Parathyroid adenoma (tissue), 2 donors: Measurements from ENCODE around the gene FANCD2.
"Not testable (repeated sequence)": the region's sequence is repeated elsewhere in the genome, so short reads cannot be mapped to it uniquely, and the experiment has no call there.

ENCODE experiments used
- H2AFZ ChIP-seq: fragments of 300-600 bp; sonication (generic); one replicate; pipeline ENCODE4 v1.7.0; 2017; ENCODE audit warnings: antibody characterized with exemption, mild to moderate bottlenecking
- H3K27ac ChIP-seq: fragments of 300-600 bp; sonication (generic); one replicate; pipeline ENCODE4 v1.7.0; 2017
- H3K27me3 ChIP-seq: fragments of 300-600 bp; sonication (generic); one replicate; pipeline ENCODE4 v1.7.0; 2017; ENCODE audit warnings: low read length; ENCODE audit not compliant: control insufficient read depth, insufficient read depth
- H3K36me3 ChIP-seq: fragments of 300-600 bp; sonication (generic); one replicate; pipeline ENCODE4 v1.7.0; 2017; ENCODE audit warnings: low read length; ENCODE audit not compliant: control insufficient read depth, insufficient read depth
- H3K4me1 ChIP-seq: fragments of 300-600 bp; sonication (generic); one replicate; pipeline ENCODE4 v1.7.0; 2017; ENCODE audit warnings: control low read depth
- H3K4me2 ChIP-seq: fragments of 300-600 bp; sonication (generic); one replicate; pipeline ENCODE4 v1.7.0; 2017; ENCODE audit warnings: low read length
- H3K4me3 ChIP-seq: fragments of 300-600 bp; sonication (generic); one replicate; pipeline ENCODE4 v1.7.0; 2017; ENCODE audit warnings: low read depth, low read length
- H3K79me2 ChIP-seq: fragments of 300-600 bp; sonication (generic); one replicate; pipeline ENCODE4 v1.7.0; 2017; ENCODE audit warnings: control low read depth
- H3K9ac ChIP-seq: fragments of 300-600 bp; sonication (generic); one replicate; pipeline ENCODE4 v1.7.0; 2017; ENCODE audit warnings: mild to moderate bottlenecking
- H3K9me3 ChIP-seq: fragments of 300-600 bp; sonication (generic); one replicate; pipeline ENCODE4 v1.7.0; 2017; ENCODE audit warnings: low read length; ENCODE audit not compliant: control insufficient read depth
- CTCF ChIP-seq: fragments of 300-600 bp; sonication (generic); IDR thresholded peaks from one replicate; pipeline ENCODE4 v1.7.0; 2017; ENCODE audit warnings: antibody characterized with exemption, mild to moderate bottlenecking
- donor health status: primary hyperparathyroidism.

The FANCD2 gene

DNA sequence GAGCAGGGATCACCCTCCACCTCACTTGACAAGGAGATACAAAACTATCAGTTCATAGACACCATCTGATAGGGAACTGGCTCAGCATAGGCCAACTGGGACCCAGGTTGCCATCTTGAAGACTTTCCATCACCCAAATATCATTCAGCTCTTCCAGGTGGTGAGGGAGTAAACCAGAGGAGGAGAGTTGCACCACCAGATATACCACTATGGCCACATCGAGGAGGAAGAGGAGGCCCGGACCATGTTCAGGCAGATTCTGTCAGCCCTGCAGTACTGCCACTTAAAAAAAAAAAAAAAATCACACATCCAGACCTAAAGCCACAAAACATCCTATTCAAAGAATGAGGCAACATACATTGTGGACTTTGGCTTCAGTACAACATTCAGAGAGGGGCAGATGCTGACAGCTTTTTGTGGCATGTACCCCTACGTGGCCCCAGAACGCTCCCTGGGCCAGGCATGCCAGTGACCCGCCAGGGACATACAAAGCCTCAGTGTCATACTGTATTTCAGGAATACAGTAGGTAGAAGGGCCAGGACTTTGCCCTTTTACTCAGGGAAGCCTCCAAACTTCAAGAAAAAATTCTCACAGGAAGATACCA, 21.2 kb upstream of the FANCD2 start:
- Histone ChIP-seq H3K4me1 (peaks cover 4% of the 10 kb centered on the region), H3K4me3 (no peak overlapping the region), H2AFZ (no peak overlapping the region), H3K27ac (no peak overlapping the region), H3K79me2 (no peaks in the 10 kb centered on the region), H3K36me3 (no peaks in the 10 kb centered on the region), H3K9me3 (no peaks in the 10 kb centered on the region), H3K27me3 (no peaks in the 10 kb centered on the region), H3K4me2 (no peak overlapping the region), H3K9ac (no peak overlapping the region)
- TF ChIP-seq CTCF, result no peak

- Histone ChIP-seq H3K36me3 (no peaks in the 10 kb centered on the region), H3K4me1 (peaks cover 8% of the 10 kb centered on the region), H3K79me2 (no peaks in the 10 kb centered on the region), H3K4me3 (no peak overlapping the region), H3K27me3 (no peaks in the 10 kb centered on the region), H2AFZ (no peak overlapping the region), H3K9me3 (no peaks in the 10 kb centered on the region), H3K4me2 (no peak overlapping the region), H3K9ac (no peak overlapping the region), H3K27ac (no peak overlapping the region)
- no peak for TF ChIP-seq CTCF
Measured at GRCh38 chr3:10006048-10006761, 20.0 kb upstream of the FANCD2 start.

DNA sequence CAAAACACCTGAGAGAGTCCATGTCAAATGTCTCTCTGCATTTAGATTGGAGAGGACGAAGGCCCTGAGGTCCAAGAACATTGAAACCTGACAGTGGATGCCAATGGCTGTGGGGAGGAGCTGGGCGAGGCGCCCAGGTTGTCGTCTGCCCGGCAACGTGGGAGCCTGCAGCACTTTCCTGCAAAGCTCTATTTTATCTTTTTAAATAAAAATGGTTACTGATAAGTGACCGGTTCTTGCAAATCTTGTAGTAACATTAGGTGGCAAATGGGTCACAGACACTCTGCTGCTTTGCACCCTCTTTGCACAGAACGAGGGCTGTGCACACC, 19.5 kb upstream of the FANCD2 start:
- Histone ChIP-seq H3K4me2 (no peak overlapping the region), H3K9ac (no peak overlapping the region), H3K9me3 (no peaks in the 10 kb centered on the region), H3K27me3 (no peaks in the 10 kb centered on the region), H3K27ac (no peak overlapping the region), H3K4me3 (no peak overlapping the region), H2AFZ (no peak overlapping the region), H3K79me2 (no peaks in the 10 kb centered on the region), H3K36me3 (no peaks in the 10 kb centered on the region), H3K4me1 (peaks cover 10% of the 10 kb centered on the region)
- TF ChIP-seq CTCF, result no peak

DNA sequence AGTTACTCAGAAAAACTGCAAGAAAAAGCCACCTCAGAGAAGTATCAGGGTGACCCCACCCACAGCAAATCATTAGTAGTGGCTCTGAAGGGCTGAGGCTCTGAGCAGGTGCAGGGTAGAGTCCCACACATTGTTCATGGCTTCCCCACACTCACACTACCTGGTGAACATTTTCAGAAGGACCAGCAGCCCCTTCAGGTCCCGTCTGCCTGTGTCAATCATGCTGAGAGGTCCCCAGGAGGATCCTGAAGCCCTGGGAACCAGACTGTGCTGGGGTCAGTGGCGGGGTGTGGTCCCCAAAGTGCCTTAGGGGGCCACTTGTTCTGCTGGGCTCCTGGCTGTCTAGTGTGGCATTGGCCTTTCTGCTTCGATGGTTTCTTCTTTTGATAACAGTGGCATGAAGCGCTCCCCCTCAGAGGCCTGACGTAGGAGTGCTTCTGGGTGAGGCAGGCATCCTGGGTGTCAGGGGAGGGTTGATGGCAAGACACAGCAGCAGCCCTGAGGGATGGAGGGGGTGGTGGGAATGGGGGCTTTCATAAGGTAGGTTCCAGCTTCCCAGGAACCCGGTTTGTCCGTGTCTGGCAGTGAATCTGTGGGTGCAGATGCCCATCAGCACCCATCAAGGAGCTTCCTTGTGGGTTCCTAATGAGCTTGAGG, 19.0 kb upstream of the FANCD2 start:
- H3K9ac ChIP-seq, result no peak overlapping the region
- H3K4me2 ChIP-seq, result no peak overlapping the region
- no peaks in the 10 kb centered on the region for H3K79me2 ChIP-seq
- peaks cover 10% of the 10 kb centered on the region for H3K4me1 ChIP-seq
- TF ChIP-seq CTCF, result no peak
- H3K9me3 ChIP-seq, result no peaks in the 10 kb centered on the region
- no peaks in the 10 kb centered on the region for H3K27me3 ChIP-seq
- H2AFZ ChIP-seq, result no peak overlapping the region
- no peaks in the 10 kb centered on the region for H3K36me3 ChIP-seq
- no peak overlapping the region for H3K27ac ChIP-seq
- no peak overlapping the region for H3K4me3 ChIP-seq

- not testable (repeated sequence) for H3K9ac ChIP-seq, H2AFZ ChIP-seq, H3K4me3 ChIP-seq, H3K4me2 ChIP-seq, H3K9me3 ChIP-seq, H3K27ac ChIP-seq, H3K27me3 ChIP-seq, H3K79me2 ChIP-seq, H3K36me3 ChIP-seq
- H3K4me1 ChIP-seq, result peaks cover 10% of the 10 kb centered on the region
Measured at GRCh38 chr3:10008216-10008587, 18.0 kb upstream of the FANCD2 start.
